HCT116 (cell line): ENCODE measurements around the gene DENND1A. TPM values are rescaled to one million over a fixed set of nuclear protein-coding genes. Genes with fewer than 3 reads are reported as not detected.

Source experiments
- ATAC-seq: fragments of 200-7000 bp; cut with Tn5 transposase; 2 replicates; pipeline ENCODE4 v1.9.1; 2020; ENCODE audit warnings: mild to moderate bottlenecking, moderate library complexity
- BruUV-seq: library from RNA; stranded (reverse); fragments of 400-500 nt; replicated peaks from 2 replicates; lab custom pipeline; 2021; lab: Mats Ljungman, UMichigan
- CTCF ChIA-PET: fragments of 300-600 bp; sonication (Branson Sonifier 250); formaldehyde crosslinking; loops from one replicate; lab custom pipeline; 2021; ENCODE audit warnings: antibody characterized with exemption; lab: Charles Lee
- POLR2A ChIA-PET: fragments of 300-600, 350-600 bp; sonication (Branson Sonifier 250); formaldehyde crosslinking; loops from one replicate; lab custom pipeline; 2021; ENCODE audit warnings: antibody characterized with exemption; lab: Charles Lee
- RAD21 ChIA-PET, 2 experiments: fragments of 300-600 bp; sonication (Branson Sonifier 250); formaldehyde crosslinking; loops; one replicate each; lab custom pipeline; 2023; ENCODE audit warnings: low total read pairs in 2 of 2; ENCODE audit not compliant: uncharacterized antibody in 2 of 2, unreplicated experiment in 2 of 2, low non-redundant PET in 1 of 2; lab: Charles Lee
- DNase-seq: peaks from one replicate; pipeline ENCODE4 v3.0.0-alpha.2; 2010; ENCODE audit warnings: low read depth, low spot score
- H2AFZ ChIP-seq: fragments of 200-600 bp; shearing (Covaris generic), sonication (generic); 2 replicates; pipeline ENCODE4 v1.6.1; 2017; ENCODE audit warnings: low read depth, mixed run types, mixed read lengths, antibody characterized with exemption, low read length; ENCODE audit not compliant: poor library complexity, severe bottlenecking
- H3K27ac ChIP-seq: 2 replicates; pipeline ENCODE4 v1.5.1; 2012; ENCODE audit warnings: low read depth, low read length
- H3K27me3 ChIP-seq: fragments of 200-600 bp; sonication (generic); 2 replicates; pipeline ENCODE4 v1.6.1; 2016; ENCODE audit warnings: mixed run types, low read length, mixed read lengths; ENCODE audit not compliant: insufficient read depth
- H3K36me3 ChIP-seq, 2 experiments: fragments of 200-500 bp in 1 of 2; fragments of 200-600 bp in 1 of 2; sonication (Bioruptor generic) in 1 of 2; sonication (generic) in 1 of 2; 2 replicates each; pipeline versions ENCODE4 v1.5.1 to v1.6.1; 2014 to 2016; ENCODE audit warnings: low read length in 2 of 2, inconsistent platforms in 1 of 2, mixed read lengths in 1 of 2, mixed run types in 1 of 2; ENCODE audit not compliant: insufficient read depth in 2 of 2, control insufficient read depth in 1 of 2
- H3K4me1 ChIP-seq, 2 experiments: fragments of 200-600 bp in 1 of 2; sonication (generic) in 1 of 2; 2 replicates each; pipeline versions ENCODE4 v1.5.1 to v1.6.1; 2012 to 2017; ENCODE audit warnings: low read length in 2 of 2, inconsistent platforms in 1 of 2, mild to moderate bottlenecking in 1 of 2, mixed read lengths in 1 of 2, mixed run types in 1 of 2, moderate library complexity in 1 of 2; ENCODE audit not compliant: insufficient read depth in 2 of 2, control insufficient read depth in 1 of 2
- H3K4me2 ChIP-seq: fragments of 200-600 bp; sonication (generic); 2 replicates; pipeline ENCODE4 v1.6.1; 2017; ENCODE audit warnings: mixed run types, low read length, mixed read lengths
- H3K4me3 ChIP-seq, 2 experiments: fragments of 200-600 bp in 1 of 2; sonication (generic) in 1 of 2; replicated peaks in 1 of 2; 2 replicates each; pipeline ENCODE4 v1.5.1; 2011 to 2016; ENCODE audit warnings: low read length in 2 of 2, control low read depth in 1 of 2, low read depth in 1 of 2, mild to moderate bottlenecking in 1 of 2, mixed read lengths in 1 of 2, mixed run types in 1 of 2
- H3K79me2 ChIP-seq: fragments of 200-600 bp; sonication (generic); 2 replicates; pipeline ENCODE4 v1.6.1; 2017; ENCODE audit warnings: mild to moderate bottlenecking, mixed run types, low read length, moderate library complexity, mixed read lengths; ENCODE audit not compliant: insufficient read depth
- H3K9ac ChIP-seq: fragments of 200-600 bp; sonication (generic); 2 replicates; pipeline ENCODE4 v1.6.1; 2016; ENCODE audit warnings: low read length, mixed read lengths
- H3K9me2 ChIP-seq: fragments of 200-600 bp; sonication (generic), shearing (Covaris generic); 2 replicates; pipeline ENCODE4 v1.6.1; 2017; ENCODE audit warnings: mixed run types, mild to moderate bottlenecking, moderate library complexity; ENCODE audit not compliant: insufficient read depth
- H3K9me3 ChIP-seq, 2 experiments: fragments of 200-500 bp in 1 of 2; fragments of 200-600 bp in 1 of 2; sonication (Bioruptor generic) in 1 of 2; sonication (generic) in 1 of 2; 2 replicates each; pipeline ENCODE4 v1.6.1; 2014 to 2017; ENCODE audit warnings: low read length in 2 of 2, mixed read lengths in 2 of 2, inconsistent platforms in 1 of 2, low read depth in 1 of 2, mild to moderate bottlenecking in 1 of 2, mixed run types in 1 of 2, moderate library complexity in 1 of 2; ENCODE audit not compliant: control insufficient read depth in 1 of 2, insufficient read depth in 1 of 2
- H4K20me1 ChIP-seq: fragments of 200-600 bp; sonication (generic), shearing (Covaris generic); 2 replicates; pipeline ENCODE4 v1.6.1; 2017; ENCODE audit warnings: mixed run types, mild to moderate bottlenecking, moderate library complexity; ENCODE audit not compliant: insufficient read depth
- CEBPB ChIP-seq: IDR thresholded peaks from 2 replicates; pipeline ENCODE4 v1.6.1; 2012; ENCODE audit warnings: low read depth
- EGR1 ChIP-seq: IDR thresholded peaks from 2 replicates; pipeline ENCODE4 v1.6.1; 2012; ENCODE audit warnings: low read depth
- ELF1 ChIP-seq: IDR thresholded peaks from 2 replicates; pipeline ENCODE4 v1.6.1; 2012; ENCODE audit warnings: low read depth, borderline replicate concordance
- EZH2 ChIP-seq: fragments of 200-600 bp; sonication (generic); IDR thresholded peaks from 2 replicates; pipeline ENCODE4 v1.6.1; 2017; ENCODE audit warnings: antibody characterized with exemption, mixed run types
- EZH2phosphoT487 ChIP-seq: fragments of 200-600 bp; IDR thresholded peaks from 2 replicates; pipeline ENCODE4 v1.6.1; 2018; ENCODE audit warnings: antibody characterized with exemption, borderline replicate concordance
- MAX ChIP-seq: IDR thresholded peaks from 2 replicates; pipeline ENCODE4 v1.6.1; 2012
- POLR2A ChIP-seq: IDR thresholded peaks from 2 replicates; pipeline ENCODE4 v1.7.0; 2011; ENCODE audit warnings: borderline replicate concordance; ENCODE audit not compliant: insufficient read depth, insufficient read length; ENCODE audit errors: extremely low read depth
- POLR2AphosphoS5 ChIP-seq: IDR thresholded peaks from 2 replicates; pipeline ENCODE4 v1.6.1; 2011; ENCODE audit warnings: mild to moderate bottlenecking, low read depth, low read length, moderate library complexity
- RAD21 ChIP-seq: IDR thresholded peaks from 2 replicates; pipeline ENCODE4 v1.6.1; 2012; ENCODE audit warnings: low read depth, mild to moderate bottlenecking
- TCF7L2 ChIP-seq: IDR thresholded peaks from 2 replicates; pipeline ENCODE4 v1.7.0; 2011; ENCODE audit warnings: borderline replicate concordance, inconsistent platforms; ENCODE audit not compliant: insufficient read depth, insufficient read length; ENCODE audit errors: extremely low read depth
- ZBTB33 ChIP-seq: IDR thresholded peaks from 2 replicates; pipeline ENCODE4 v1.6.1; 2011; ENCODE audit warnings: mild to moderate bottlenecking, low read length, moderate library complexity; ENCODE audit not compliant: insufficient replicate concordance; ENCODE audit errors: extremely low read depth
- ZFX ChIP-seq: fragments of 450-650 bp; IDR thresholded peaks from 2 replicates; pipeline ENCODE4 v1.6.1; 2017
- ZNF274 ChIP-seq: fragments of 200-500 bp; sonication (Bioruptor generic); IDR thresholded peaks from 2 replicates; pipeline ENCODE4 v1.6.1; 2014; ENCODE audit warnings: mild to moderate bottlenecking, low read depth, low read length, inconsistent platforms
- intact Hi-C: fragments of 100-400 bp; cut with micrococcal nuclease; formaldehyde crosslinking; loops from 2 replicates; pipeline ENCODE4 v1.10.0; 2022
- total RNA-seq: library from RNA; stranded (reverse); gene quantifications from one replicate; pipeline ENCODE4 v1.2.1, GENCODE V29; 2021; ENCODE audit not compliant: unreplicated experiment
- TF ChIP-seq, protein P1 (sequence below): IDR thresholded peaks from 2 replicates; pipeline ENCODE4 v1.6.1; 2012; ENCODE audit warnings: low read depth
- TF ChIP-seq, protein P2 (sequence below), 3 experiments: fragments of 200-600 bp in 1 of 3; sonication (generic) in 1 of 3; IDR thresholded peaks in 2 of 3; conservative IDR thresholded peaks in 1 of 3; 2 replicates each; pipeline ENCODE4 v1.5.1; 2012 to 2017; ENCODE audit warnings: low read depth in 2 of 3, low read length in 2 of 3, antibody characterized with exemption in 1 of 3, borderline replicate concordance in 1 of 3, control low read depth in 1 of 3, mild to moderate bottlenecking in 1 of 3, mixed read lengths in 1 of 3, mixed run types in 1 of 3, moderate library complexity in 1 of 3; ENCODE audit not compliant: insufficient read depth in 1 of 3
- TF ChIP-seq, protein P3 (sequence below): IDR thresholded peaks from 2 replicates; pipeline ENCODE4 v1.6.1; 2012

Gene DENND1A
- total RNA-seq, 1 experiment from 2014 or later, result 33.0 TPM

DNA sequence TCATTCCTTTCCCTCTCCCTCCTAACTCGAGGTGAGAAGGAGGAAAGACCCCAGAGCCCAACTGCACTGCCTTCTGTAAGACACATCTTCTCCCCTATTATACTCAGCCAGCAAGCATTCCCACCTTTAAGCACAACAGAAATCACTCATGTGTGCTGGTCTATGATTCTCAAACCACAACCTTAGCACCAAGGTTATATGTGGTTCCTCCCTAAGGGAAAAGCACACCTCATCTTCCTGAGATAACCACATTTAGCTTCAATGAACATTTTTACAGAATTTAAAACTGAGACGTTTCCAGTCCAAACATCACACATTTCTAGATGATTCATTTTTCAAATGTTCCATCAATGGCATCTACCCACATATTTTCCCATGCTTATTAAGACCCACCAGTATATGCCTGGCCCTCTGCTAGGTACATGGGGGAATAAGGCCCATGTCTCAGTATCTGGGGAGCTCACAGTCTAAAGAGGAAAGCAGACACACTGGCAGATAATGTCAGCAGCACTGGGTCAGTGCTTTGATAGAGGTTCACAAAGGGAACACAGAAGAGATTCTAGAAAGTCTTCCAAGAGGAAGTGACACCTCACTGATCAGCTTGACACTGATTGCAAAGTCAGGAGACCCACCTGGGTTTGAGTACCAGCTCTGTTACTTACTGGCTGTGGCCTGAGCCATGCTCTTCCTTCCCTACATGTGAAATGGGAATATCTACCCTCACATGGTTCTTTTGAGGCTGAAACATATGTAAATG is 245.4 kb downstream of the DENND1A start:
- POLR2A ChIA-PET, result interaction anchor here (0.9 kb wide), 1 partner anchor 15 kb away, joined by 3 read pairs; no protein-coding TSS in a partner anchor
- TF ChIP-seq, protein P1, sequence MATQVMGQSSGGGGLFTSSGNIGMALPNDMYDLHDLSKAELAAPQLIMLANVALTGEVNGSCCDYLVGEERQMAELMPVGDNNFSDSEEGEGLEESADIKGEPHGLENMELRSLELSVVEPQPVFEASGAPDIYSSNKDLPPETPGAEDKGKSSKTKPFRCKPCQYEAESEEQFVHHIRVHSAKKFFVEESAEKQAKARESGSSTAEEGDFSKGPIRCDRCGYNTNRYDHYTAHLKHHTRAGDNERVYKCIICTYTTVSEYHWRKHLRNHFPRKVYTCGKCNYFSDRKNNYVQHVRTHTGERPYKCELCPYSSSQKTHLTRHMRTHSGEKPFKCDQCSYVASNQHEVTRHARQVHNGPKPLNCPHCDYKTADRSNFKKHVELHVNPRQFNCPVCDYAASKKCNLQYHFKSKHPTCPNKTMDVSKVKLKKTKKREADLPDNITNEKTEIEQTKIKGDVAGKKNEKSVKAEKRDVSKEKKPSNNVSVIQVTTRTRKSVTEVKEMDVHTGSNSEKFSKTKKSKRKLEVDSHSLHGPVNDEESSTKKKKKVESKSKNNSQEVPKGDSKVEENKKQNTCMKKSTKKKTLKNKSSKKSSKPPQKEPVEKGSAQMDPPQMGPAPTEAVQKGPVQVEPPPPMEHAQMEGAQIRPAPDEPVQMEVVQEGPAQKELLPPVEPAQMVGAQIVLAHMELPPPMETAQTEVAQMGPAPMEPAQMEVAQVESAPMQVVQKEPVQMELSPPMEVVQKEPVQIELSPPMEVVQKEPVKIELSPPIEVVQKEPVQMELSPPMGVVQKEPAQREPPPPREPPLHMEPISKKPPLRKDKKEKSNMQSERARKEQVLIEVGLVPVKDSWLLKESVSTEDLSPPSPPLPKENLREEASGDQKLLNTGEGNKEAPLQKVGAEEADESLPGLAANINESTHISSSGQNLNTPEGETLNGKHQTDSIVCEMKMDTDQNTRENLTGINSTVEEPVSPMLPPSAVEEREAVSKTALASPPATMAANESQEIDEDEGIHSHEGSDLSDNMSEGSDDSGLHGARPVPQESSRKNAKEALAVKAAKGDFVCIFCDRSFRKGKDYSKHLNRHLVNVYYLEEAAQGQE, result no peak
- TF ChIP-seq TCF7L2 (no peak), ZNF274 (no peak), POLR2A (no peak), ELF1 (no peak), RAD21 (no peak), ZBTB33 (no peak), MAX (no peak), EZH2 (no peak), POLR2AphosphoS5 (no peak), EGR1 (no peak), EZH2phosphoT487 (no peak), ZFX (no peak), CEBPB (no peak)
- TF ChIP-seq, protein P2, sequence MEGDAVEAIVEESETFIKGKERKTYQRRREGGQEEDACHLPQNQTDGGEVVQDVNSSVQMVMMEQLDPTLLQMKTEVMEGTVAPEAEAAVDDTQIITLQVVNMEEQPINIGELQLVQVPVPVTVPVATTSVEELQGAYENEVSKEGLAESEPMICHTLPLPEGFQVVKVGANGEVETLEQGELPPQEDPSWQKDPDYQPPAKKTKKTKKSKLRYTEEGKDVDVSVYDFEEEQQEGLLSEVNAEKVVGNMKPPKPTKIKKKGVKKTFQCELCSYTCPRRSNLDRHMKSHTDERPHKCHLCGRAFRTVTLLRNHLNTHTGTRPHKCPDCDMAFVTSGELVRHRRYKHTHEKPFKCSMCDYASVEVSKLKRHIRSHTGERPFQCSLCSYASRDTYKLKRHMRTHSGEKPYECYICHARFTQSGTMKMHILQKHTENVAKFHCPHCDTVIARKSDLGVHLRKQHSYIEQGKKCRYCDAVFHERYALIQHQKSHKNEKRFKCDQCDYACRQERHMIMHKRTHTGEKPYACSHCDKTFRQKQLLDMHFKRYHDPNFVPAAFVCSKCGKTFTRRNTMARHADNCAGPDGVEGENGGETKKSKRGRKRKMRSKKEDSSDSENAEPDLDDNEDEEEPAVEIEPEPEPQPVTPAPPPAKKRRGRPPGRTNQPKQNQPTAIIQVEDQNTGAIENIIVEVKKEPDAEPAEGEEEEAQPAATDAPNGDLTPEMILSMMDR (IDR thresholded peaks at IDR 0.05 in 2 of 3, conservative IDR thresholded peaks at IDR 0.05 in 1 of 3; ENCODE audit: borderline replicate concordance in 1 of 3, insufficient read depth in 1 of 3, low read depth in 2 of 3, low read length in 2 of 3), result no peak
- TF ChIP-seq, protein P3, sequence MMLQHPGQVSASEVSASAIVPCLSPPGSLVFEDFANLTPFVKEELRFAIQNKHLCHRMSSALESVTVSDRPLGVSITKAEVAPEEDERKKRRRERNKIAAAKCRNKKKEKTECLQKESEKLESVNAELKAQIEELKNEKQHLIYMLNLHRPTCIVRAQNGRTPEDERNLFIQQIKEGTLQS, result no peak
- H3K4me1 ChIP-seq, result peaks cover 0 to 7% of the 10 kb centered on the region in 2 experiments; a peak in 2 of 4 replicates
- no peaks in the 10 kb centered on the region for H3K9me2 ChIP-seq
- H4K20me1 ChIP-seq, result no peaks in the 10 kb centered on the region; the same call in 1 of the 2 replicates
- H3K79me2 ChIP-seq, result no peaks in the 10 kb centered on the region
- H3K9me3 ChIP-seq, result no peaks in the 10 kb centered on the region
- no peak overlapping the region for H3K4me2 ChIP-seq
- no peak for ATAC-seq
- H3K9ac ChIP-seq, result no peak overlapping the region
- CTCF ChIA-PET, result no interaction called here
- no peak overlapping the region for H2AFZ ChIP-seq
- BruUV-seq, result no TSS peak
- no peak overlapping the region for H3K4me3 ChIP-seq
- DNase-seq, result no peak
- no peaks in the 10 kb centered on the region for H3K27me3 ChIP-seq
- H3K36me3 ChIP-seq, result no peaks in the 10 kb centered on the region
- RAD21 ChIA-PET, result no interaction called here
- intact Hi-C loops, result no loop called here
- no peak overlapping the region for H3K27ac ChIP-seq
